Measurements from ENCODE around the gene SLC36A1.
"Not testable (repeated sequence)": the region's sequence is repeated elsewhere in the genome, so short reads cannot be mapped to it uniquely, and the experiment has no call there.

Gene SLC36A1

GRCh38 chr5:151476016-151476415 lies 28.6 kb downstream of the SLC36A1 start:
- in situ Hi-C loops (cut with HindIII; ENCODE audit: low pct_ligation_motif_present, low pct_unique_long_range_greater_than_20kb, low sequenced_read_pairs), result no loop called here
- no peak for DNase-seq

- in situ Hi-C loops (cut with HindIII; ENCODE audit: low pct_ligation_motif_present, low pct_unique_long_range_greater_than_20kb, low sequenced_read_pairs), result no loop called here
- no peak for DNase-seq
Measured at GRCh38 chr5:151477101-151477500, 29.7 kb downstream of the SLC36A1 start.

GRCh38 chr5:151480384-151481293 lies 33.2 kb downstream of the SLC36A1 start:
- DNase-seq, result no peak
- in situ Hi-C loops (cut with HindIII; ENCODE audit: low pct_ligation_motif_present, low pct_unique_long_range_greater_than_20kb, low sequenced_read_pairs), result no loop called here

- in situ Hi-C loops (cut with HindIII; ENCODE audit: low pct_ligation_motif_present, low pct_unique_long_range_greater_than_20kb, low sequenced_read_pairs), result no loop called here
- DNase-seq, result no peak
Measured at GRCh38 chr5:151483176-151483575, 35.8 kb downstream of the SLC36A1 start.

- no peak for DNase-seq
- in situ Hi-C loops (cut with HindIII; ENCODE audit: low pct_ligation_motif_present, low pct_unique_long_range_greater_than_20kb, low sequenced_read_pairs), result no loop called here
Measured at GRCh38 chr5:151483647-151484046, 36.2 kb downstream of the SLC36A1 start.

GRCh38 chr5:151487544-151487943 lies 40.1 kb downstream of the SLC36A1 start:
- DNase-seq, result no peak
- in situ Hi-C loops (cut with HindIII; ENCODE audit: low pct_ligation_motif_present, low pct_unique_long_range_greater_than_20kb, low sequenced_read_pairs), result no loop called here

- in situ Hi-C loops (cut with HindIII; ENCODE audit: low pct_ligation_motif_present, low pct_unique_long_range_greater_than_20kb, low sequenced_read_pairs), result no loop called here
- no peak for DNase-seq
Measured at GRCh38 chr5:151490627-151491026, 43.2 kb downstream of the SLC36A1 start.

- in situ Hi-C loops (cut with HindIII; ENCODE audit: low pct_ligation_motif_present, low pct_unique_long_range_greater_than_20kb, low sequenced_read_pairs), result no loop called here
Measured at GRCh38 chr5:151491062-151491461, 43.7 kb downstream of the SLC36A1 start.

GRCh38 chr5:151492729-151493128 lies 45.3 kb downstream of the SLC36A1 start:
- peak; percentile 52 for DNase-seq
- in situ Hi-C loops (cut with HindIII; ENCODE audit: low pct_ligation_motif_present, low pct_unique_long_range_greater_than_20kb, low sequenced_read_pairs), result no loop called here

More at GRCh38 chr5:151491062-151491461, 43.7 kb downstream of the SLC36A1 start:
- no peak for DNase-seq

GRCh38 chr5:151493665-151494064 lies 46.3 kb downstream of the SLC36A1 start:
- in situ Hi-C loops (cut with HindIII; ENCODE audit: low pct_ligation_motif_present, low pct_unique_long_range_greater_than_20kb, low sequenced_read_pairs), result no loop called here
- DNase-seq, result no peak

- DNase-seq, result no peak
- in situ Hi-C loops (cut with HindIII; ENCODE audit: low pct_ligation_motif_present, low pct_unique_long_range_greater_than_20kb, low sequenced_read_pairs), result no loop called here
Measured at GRCh38 chr5:151495320-151495719, 47.9 kb downstream of the SLC36A1 start.

- DNase-seq, result no peak
- in situ Hi-C loops (cut with HindIII; ENCODE audit: low pct_ligation_motif_present, low pct_unique_long_range_greater_than_20kb, low sequenced_read_pairs), result no loop called here
Measured at GRCh38 chr5:151496041-151496484, 48.7 kb downstream of the SLC36A1 start.

- in situ Hi-C loops (cut with HindIII; ENCODE audit: low pct_ligation_motif_present, low pct_unique_long_range_greater_than_20kb, low sequenced_read_pairs), result no loop called here
- DNase-seq, result no peak
Measured at GRCh38 chr5:151497391-151498002, 50.1 kb downstream of the SLC36A1 start.

- in situ Hi-C loops (cut with HindIII; ENCODE audit: low pct_ligation_motif_present, low pct_unique_long_range_greater_than_20kb, low sequenced_read_pairs), result no loop called here
- no peak for DNase-seq
Measured at GRCh38 chr5:151498395-151499155, 51.2 kb downstream of the SLC36A1 start.

GRCh38 chr5:151499501-151500035 lies 52.2 kb downstream of the SLC36A1 start:
- DNase-seq, result no peak
- in situ Hi-C loops (cut with HindIII; ENCODE audit: low pct_ligation_motif_present, low pct_unique_long_range_greater_than_20kb, low sequenced_read_pairs), result no loop called here

GRCh38 chr5:151504006-151504405 lies 56.6 kb downstream of the SLC36A1 start:
- DNase-seq, result no peak
- in situ Hi-C loops (cut with HindIII; ENCODE audit: low pct_ligation_motif_present, low pct_unique_long_range_greater_than_20kb, low sequenced_read_pairs), result no loop called here

- in situ Hi-C loops (cut with HindIII; ENCODE audit: low pct_ligation_motif_present, low pct_unique_long_range_greater_than_20kb, low sequenced_read_pairs); DNase-seq: not testable (repeated sequence)
Measured at GRCh38 chr5:151508308-151508707, 60.9 kb downstream of the SLC36A1 start.

- no peak for DNase-seq
- in situ Hi-C loops (cut with HindIII; ENCODE audit: low pct_ligation_motif_present, low pct_unique_long_range_greater_than_20kb, low sequenced_read_pairs), result no loop called here
Measured at GRCh38 chr5:151509231-151509630, 61.8 kb downstream of the SLC36A1 start.

- in situ Hi-C loops (cut with HindIII; ENCODE audit: low pct_ligation_motif_present, low pct_unique_long_range_greater_than_20kb, low sequenced_read_pairs), result no loop called here
- DNase-seq, result no peak
Measured at GRCh38 chr5:151509836-151510235, 62.4 kb downstream of the SLC36A1 start.
